Liver (tissue), 9 donors: ENCODE data around the gene BRWD1. TPM values are rescaled to one million over a fixed set of nuclear protein-coding genes. Genes with fewer than 3 reads are reported as not detected.
A peak's percentile ranks its signal among the peaks of the same experiment; 100 is the strongest.

Source experiments
- DNase-seq: peaks from one replicate; pipeline ENCODE4 v3.0.0-alpha.2; 2017; ENCODE audit warnings: low spot score
- H3K27ac ChIP-seq, 2 donors: one replicate each; pipeline ENCODE4 v1.7.0; 2013; ENCODE audit warnings: inconsistent platforms in 2 of 2, low read length in 2 of 2, control low read depth in 1 of 2, low read depth in 1 of 2, mild to moderate bottlenecking in 1 of 2
- H3K27me3 ChIP-seq, 4 donors: one replicate each; pipeline versions ENCODE4 v1.6.1 to v1.7.0; 2013; ENCODE audit warnings: low read length in 3 of 4, inconsistent platforms in 1 of 4, mild to moderate bottlenecking in 1 of 4, moderate library complexity in 1 of 4; ENCODE audit not compliant: control insufficient read depth in 4 of 4, insufficient read depth in 4 of 4
- H3K36me3 ChIP-seq, 4 donors: one replicate each; pipeline versions ENCODE4 v1.6.1 to v1.7.0; 2013; ENCODE audit warnings: low read length in 3 of 4, mild to moderate bottlenecking in 3 of 4, low read depth in 1 of 4, moderate library complexity in 1 of 4; ENCODE audit not compliant: control insufficient read depth in 4 of 4, insufficient read depth in 3 of 4
- H3K4me1 ChIP-seq, 4 donors: one replicate each; pipeline versions ENCODE4 v1.6.1 to v1.7.0; 2013; ENCODE audit warnings: low read length in 3 of 4, mild to moderate bottlenecking in 3 of 4, moderate library complexity in 1 of 4; ENCODE audit not compliant: control insufficient read depth in 4 of 4, insufficient read depth in 4 of 4
- H3K4me3 ChIP-seq, 3 donors: one replicate each; pipeline versions ENCODE4 v1.6.1 to v1.7.0; 2013; ENCODE audit warnings: low read length in 3 of 3, control low read depth in 1 of 3, low read depth in 1 of 3, mild to moderate bottlenecking in 1 of 3
- H3K9ac ChIP-seq, 2 donors: one replicate each; pipeline ENCODE4 v1.7.0; 2013; ENCODE audit warnings: low read length in 2 of 2, mild to moderate bottlenecking in 2 of 2, moderate library complexity in 2 of 2, control low read depth in 1 of 2, low read depth in 1 of 2
- H3K9me3 ChIP-seq, 4 donors: one replicate each; pipeline versions ENCODE4 v1.6.1 to v1.7.0; 2013; ENCODE audit warnings: low read length in 3 of 4; ENCODE audit not compliant: control insufficient read depth in 4 of 4
- ATF3 ChIP-seq: IDR thresholded peaks from 2 replicates; pipeline ENCODE4 v1.6.1; 2016; ENCODE audit warnings: antibody characterized with exemption
- CTCF ChIP-seq: fragments of 150-350 bp; IDR thresholded peaks from 2 replicates; pipeline ENCODE4 v1.5.1; 2017; ENCODE audit warnings: improper control_type of control experiment, low read depth, low read length; ENCODE audit not compliant: missing input control
- EGR1 ChIP-seq, 2 donors: IDR thresholded peaks; 2 replicates each; pipeline ENCODE4 v1.6.1; 2016 to 2018; ENCODE audit warnings: antibody characterized with exemption in 2 of 2, low read depth in 2 of 2
- FOXA1 ChIP-seq: IDR thresholded peaks from 2 replicates; pipeline ENCODE4 v1.6.1; 2016; ENCODE audit warnings: antibody characterized with exemption
- FOXA2 ChIP-seq: IDR thresholded peaks from 2 replicates; pipeline ENCODE4 v1.6.1; 2016; ENCODE audit warnings: antibody characterized with exemption
- GABPA ChIP-seq, 2 donors: IDR thresholded peaks in 1 of 2; conservative IDR thresholded peaks in 1 of 2; 2 replicates each; pipeline ENCODE4 v1.6.1; 2016; ENCODE audit warnings: antibody characterized with exemption in 2 of 2, mild to moderate bottlenecking in 1 of 2, moderate library complexity in 1 of 2
- HNF4A ChIP-seq, 2 donors: conservative IDR thresholded peaks; 2 replicates each; pipeline ENCODE4 v1.6.1; 2016; ENCODE audit warnings: antibody characterized with exemption in 2 of 2, mild to moderate bottlenecking in 2 of 2
- HNF4G ChIP-seq: IDR thresholded peaks from 2 replicates; pipeline ENCODE4 v1.6.1; 2016; ENCODE audit warnings: antibody characterized with exemption
- MAX ChIP-seq: IDR thresholded peaks from 2 replicates; pipeline ENCODE4 v1.6.1; 2016; ENCODE audit warnings: antibody characterized with exemption
- REST ChIP-seq: IDR thresholded peaks from 2 replicates; pipeline ENCODE4 v1.6.1; 2016; ENCODE audit warnings: antibody characterized with exemption, mild to moderate bottlenecking
- SP1 ChIP-seq: IDR thresholded peaks from 2 replicates; pipeline ENCODE4 v1.6.1; 2018; ENCODE audit warnings: antibody characterized with exemption, mild to moderate bottlenecking
- TAF1 ChIP-seq: conservative IDR thresholded peaks from 2 replicates; pipeline ENCODE4 v1.6.1; 2016; ENCODE audit warnings: antibody characterized with exemption, mild to moderate bottlenecking
- YY1 ChIP-seq: IDR thresholded peaks from 2 replicates; pipeline ENCODE4 v1.6.1; 2016; ENCODE audit warnings: antibody characterized with exemption, mild to moderate bottlenecking
- ZBTB33 ChIP-seq: IDR thresholded peaks from 2 replicates; pipeline ENCODE4 v1.6.1; 2016; ENCODE audit warnings: antibody characterized with exemption
- WGBS: extraction: QIAGEN DNeasy Blood & Tissue Kit; methylation state at CpG from one replicate; pipeline ENCODE4 v1.1.7; 2013; 5-methylcytosine and 5-hydroxymethylcytosine counted together
- polyA plus RNA-seq, 2 donors: library from polyadenylated mRNA; stranded (reverse) in 1 of 2; unstranded in 1 of 2; fragments of 200-250 nt in 1 of 2; fragments of >200 nt in 1 of 2; fragmentation: Nextera tagmentation in 1 of 2; extraction: Ambion mirVana in 1 of 2; gene quantifications; one replicate each; pipeline versions ENCODE4 v1.2.1 to v1.2.3, GENCODE V29; 2013 to 2015
- total RNA-seq, 2 donors: library from RNA; depleted of rRNA; stranded (reverse); fragments of >200 nt; gene quantifications; one replicate each; pipeline ENCODE4 v1.2.3, GENCODE V29; 2014
- donor health status: healthy.
- donor health status: healthy.
- donor health status: healthy.
- donor health status: healthy.
- donor health status: healthy.

Gene BRWD1
- total and polyA plus RNA-seq, 4 donors, result 5.2 to 56.6 (median 20.9) TPM

- no peak overlapping the region for H3K4me3 ChIP-seq
- no peaks in the 10 kb centered on the region for H3K9me3 ChIP-seq
- 85% methylated on average over 2 of the region's 2 CpGs for WGBS
- TF ChIP-seq HNF4A (conservative IDR thresholded peaks at IDR 0.05), result peak in 1 of 2 donors; percentile 21
- no peak for TF ChIP-seq ZBTB33
- H3K36me3 ChIP-seq, result peaks cover 2 to 57% (median 45%) of the 10 kb centered on the region in 4 donors
- DNase-seq, result no peak
- H3K27ac ChIP-seq, result no peak overlapping the region
- H3K4me1 ChIP-seq, result no peaks in the 10 kb centered on the region
- H3K9ac ChIP-seq, result no peak overlapping the region
- no peaks in the 10 kb centered on the region for H3K27me3 ChIP-seq
Observed at GRCh38 chr21:39296891-39297290, 16.5 kb downstream of the BRWD1 start.

- TF ChIP-seq GABPA (IDR thresholded peaks at IDR 0.05 in 1 of 2, conservative IDR thresholded peaks at IDR 0.05 in 1 of 2) (no peak), ATF3 (no peak), HNF4A (conservative IDR thresholded peaks at IDR 0.05) (no peak)
- H3K4me1 ChIP-seq, result no peaks in the 10 kb centered on the region
- H3K27ac ChIP-seq, result no peak overlapping the region
- no peaks in the 10 kb centered on the region for H3K9me3 ChIP-seq
- H3K9ac ChIP-seq, result no peak overlapping the region
- WGBS, result 100% methylated on average over 1 of the region's 1 CpG
- no peak overlapping the region for H3K4me3 ChIP-seq
- H3K36me3 ChIP-seq, result peaks cover 4 to 45% (median 38%) of the 10 kb centered on the region in 4 donors
- DNase-seq, result no peak
- no peaks in the 10 kb centered on the region for H3K27me3 ChIP-seq
Observed at GRCh38 chr21:39288987-39289386, 24.4 kb downstream of the BRWD1 start.

- TF ChIP-seq EGR1 (IDR thresholded peaks at IDR 0.05; ENCODE audit: low read depth in 2 of 2) (no peak), HNF4A (conservative IDR thresholded peaks at IDR 0.05) (no peak), TAF1 (no peak), GABPA (IDR thresholded peaks at IDR 0.05 in 1 of 2, conservative IDR thresholded peaks at IDR 0.05 in 1 of 2) (no peak), FOXA1 (no peak), FOXA2 (no peak), YY1 (no peak), CTCF (no peak), REST (no peak), ZBTB33 (no peak), SP1 (no peak), MAX (no peak), ATF3 (no peak), HNF4G (no peak)
- H3K9me3 ChIP-seq, result no peaks in the 10 kb centered on the region
- WGBS, result 88% methylated on average over 6 of the region's 6 CpGs
- H3K27ac ChIP-seq, result no peak overlapping the region
- H3K36me3 ChIP-seq, result peaks cover 1 to 25% (median 15%) of the 10 kb centered on the region in 4 donors
- H3K4me1 ChIP-seq, result no peaks in the 10 kb centered on the region
- no peak overlapping the region for H3K9ac ChIP-seq
- H3K27me3 ChIP-seq, result no peaks in the 10 kb centered on the region
- no peak for DNase-seq
- no peak overlapping the region for H3K4me3 ChIP-seq
Observed at GRCh38 chr21:39282911-39283310, 30.5 kb downstream of the BRWD1 start.
